ENCODE measurements around the gene MRPS30.

GRCh38 chr5:44794371-44794770 is 14.4 kb upstream of the MRPS30 start:
- TF ChIP-seq POLR2A (IDR thresholded peaks at IDR 0.05; ENCODE audit: low read length) (no peak), GATA1 (IDR thresholded peaks at IDR 0.05; ENCODE audit: low read depth, low read length) (no peak)

Measured in erythroblast (primary cell).